ENCODE data around the gene KSR2.

Gene KSR2

DNA sequence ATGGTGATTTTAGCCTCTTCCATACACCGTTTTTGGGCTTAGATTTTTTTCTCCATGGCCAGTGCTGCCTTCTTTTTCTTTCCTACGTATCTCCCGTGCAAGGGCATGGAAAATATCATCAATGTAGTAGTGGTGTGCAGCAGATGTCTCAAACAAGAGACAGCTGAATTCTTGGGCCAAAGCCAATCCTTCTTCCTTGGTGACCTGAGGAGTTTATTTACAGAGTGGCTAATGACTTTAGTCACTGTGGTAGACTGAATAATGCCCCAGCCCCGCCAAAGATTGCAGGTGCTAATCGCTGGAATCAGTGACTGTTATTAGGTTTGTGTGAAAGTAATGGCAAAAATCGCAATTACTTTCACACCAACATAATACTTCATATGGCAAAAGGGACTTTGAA is 371.8 kb downstream of the KSR2 start:
- DNase-seq = no peak

DNA sequence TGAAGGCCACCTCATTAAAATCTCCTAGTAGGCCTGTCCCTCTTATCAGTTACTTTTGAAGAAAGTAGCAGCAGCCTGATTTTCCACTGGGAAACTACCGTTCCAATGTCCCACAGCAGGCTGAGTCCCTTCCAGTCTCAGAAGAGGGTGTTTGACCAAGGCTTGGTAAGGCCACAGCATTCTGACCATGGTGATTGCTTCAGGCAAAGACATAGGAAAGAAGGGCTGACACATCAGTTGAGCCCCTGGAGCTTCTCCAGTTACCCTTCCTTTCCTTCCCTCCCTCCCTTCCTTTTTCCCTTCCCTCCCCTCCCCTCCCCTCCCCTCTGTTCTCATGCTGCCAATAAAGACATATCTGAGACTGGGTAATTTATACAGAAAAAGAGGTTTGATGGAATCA is 373.0 kb downstream of the KSR2 start:
- DNase-seq = no peak

DNA sequence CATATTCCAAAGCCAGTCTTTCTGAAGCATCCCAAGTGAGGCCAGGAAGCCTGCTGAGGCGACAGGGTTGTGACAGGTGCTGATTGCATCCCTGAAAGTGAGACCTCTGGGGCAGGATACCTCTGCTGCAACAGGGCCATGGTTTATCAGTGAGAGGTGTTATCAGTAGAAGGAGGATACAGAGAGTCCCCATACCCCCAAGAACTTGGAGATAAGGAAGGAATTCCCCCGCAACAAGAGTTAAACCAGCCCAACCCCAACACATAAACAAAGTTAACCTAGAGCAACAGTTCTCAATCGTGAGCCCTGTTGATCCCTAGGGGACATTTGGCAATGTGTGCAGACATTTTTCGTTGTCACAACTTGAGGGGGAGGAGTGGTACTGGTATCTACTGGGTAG is 374.3 kb downstream of the KSR2 start:
- no peak for DNase-seq

DNA sequence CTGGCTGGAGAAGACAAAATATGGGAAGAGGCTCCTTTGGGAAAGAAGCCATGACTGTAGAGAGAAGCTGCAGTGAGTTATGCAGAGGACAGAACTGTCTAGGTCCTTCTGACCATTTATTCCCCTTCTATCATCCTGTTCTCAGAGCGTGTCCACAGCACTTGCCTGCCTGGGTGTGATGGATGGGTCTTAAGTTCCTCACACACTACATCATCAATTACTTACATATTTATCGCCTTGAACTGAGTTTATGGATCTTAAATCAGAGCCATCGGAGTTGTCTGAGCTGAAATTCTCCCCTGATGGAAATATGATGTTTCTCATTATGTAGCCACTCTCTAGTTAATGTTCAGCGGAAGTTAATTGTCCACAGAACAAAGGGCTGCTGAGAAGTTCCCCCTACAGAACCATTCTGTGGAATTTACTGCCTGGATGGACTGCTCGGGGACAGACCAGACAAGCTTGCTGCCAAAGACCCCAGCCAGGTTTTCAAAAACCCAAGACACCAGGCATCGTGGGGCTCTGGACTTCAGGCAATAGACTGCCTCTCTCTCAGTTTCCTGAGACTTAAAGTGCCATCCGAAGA is 374.9 kb downstream of the KSR2 start:
- no peak for DNase-seq

DNA sequence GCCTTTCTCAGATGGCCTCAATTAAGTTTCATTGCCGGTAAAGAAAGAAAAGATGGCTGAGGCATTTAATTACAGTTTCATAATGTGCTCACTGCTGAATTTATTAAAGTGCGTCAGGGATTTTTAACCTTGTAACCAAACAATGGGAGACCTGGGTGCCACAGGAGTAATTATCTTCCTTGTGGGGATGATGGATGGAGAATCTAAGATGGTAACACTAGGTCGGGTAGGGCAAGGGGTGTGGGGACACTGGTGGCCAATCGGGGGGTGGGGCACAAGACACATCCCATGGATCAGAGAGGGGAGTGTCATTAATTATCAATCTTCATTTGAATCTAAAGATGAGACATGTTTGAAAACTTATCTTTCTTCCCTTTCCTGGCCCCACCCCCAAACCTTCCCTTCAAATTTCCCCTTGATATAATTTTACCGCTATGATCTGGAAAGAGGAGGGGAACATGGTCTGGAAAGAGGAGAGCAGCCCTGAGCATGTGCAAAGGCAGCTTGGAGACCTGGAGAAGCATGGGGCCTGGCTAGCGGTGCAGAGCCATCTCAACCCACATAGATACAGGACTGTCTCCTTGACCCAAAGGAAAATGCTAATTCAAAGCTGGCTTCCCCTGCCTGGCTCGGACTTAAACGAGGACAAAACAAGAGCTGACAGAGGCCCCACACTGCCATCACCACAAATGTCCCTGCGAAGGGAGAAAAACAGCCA is 376.0 kb downstream of the KSR2 start:
- DNase-seq = no peak

DNA sequence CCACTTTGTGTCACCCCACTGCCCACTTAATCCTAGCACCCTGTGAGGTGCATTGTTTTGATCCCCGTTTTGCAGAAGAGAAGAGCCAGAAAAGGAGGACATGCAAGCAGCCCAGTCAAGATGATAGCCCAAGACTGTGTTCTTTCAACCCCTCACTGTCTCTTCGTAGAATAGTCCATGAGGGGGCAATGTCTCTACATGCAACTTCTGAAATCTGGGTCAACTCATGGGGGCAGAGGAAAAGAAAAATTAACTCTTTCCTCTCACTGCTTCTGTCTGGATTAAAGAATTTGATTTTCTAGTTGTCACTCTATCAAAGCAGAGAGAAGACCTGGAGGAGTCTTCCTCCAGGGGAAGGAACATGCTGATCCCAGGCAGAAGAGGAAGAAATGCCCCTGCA is 377.8 kb downstream of the KSR2 start:
- no peak for DNase-seq

DNA sequence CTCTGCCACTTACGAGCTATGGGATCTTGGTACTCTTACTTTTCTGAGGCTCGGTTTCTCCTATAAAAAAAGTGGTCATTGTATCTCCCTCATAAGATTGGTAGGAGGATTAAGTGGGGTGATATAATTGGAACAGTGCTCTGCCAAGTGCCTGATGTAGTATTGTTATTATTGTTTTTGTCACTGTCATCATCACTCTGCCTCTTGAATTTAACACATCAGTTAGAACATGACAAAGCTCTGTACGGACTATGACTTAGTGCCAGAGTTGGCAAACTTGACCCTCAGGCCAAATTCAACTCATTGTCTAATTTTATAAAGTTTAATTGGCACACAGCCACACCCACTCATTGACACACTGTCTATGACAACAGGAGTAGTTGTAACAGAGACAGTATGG is 378.4 kb downstream of the KSR2 start:
- no peak for DNase-seq

DNA sequence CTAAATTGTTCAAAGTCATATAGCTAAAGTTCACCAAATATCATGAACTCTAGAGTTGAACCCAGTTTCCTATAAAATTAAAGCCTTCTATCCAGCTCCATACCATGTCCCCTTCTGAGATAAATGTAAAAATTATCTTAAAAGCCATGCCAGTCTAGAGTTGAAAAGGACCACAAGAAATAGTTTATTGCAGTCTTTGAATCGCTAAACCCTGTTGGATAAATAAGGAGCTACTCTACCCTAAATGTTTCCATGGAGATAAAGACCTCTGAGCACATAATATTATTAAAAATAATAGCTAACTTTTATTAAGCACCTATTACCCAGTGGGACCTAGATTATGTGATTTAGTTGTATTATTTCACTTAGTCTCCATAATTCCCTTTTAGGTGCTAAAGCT is 379.8 kb downstream of the KSR2 start:
- no peak for DNase-seq

DNA sequence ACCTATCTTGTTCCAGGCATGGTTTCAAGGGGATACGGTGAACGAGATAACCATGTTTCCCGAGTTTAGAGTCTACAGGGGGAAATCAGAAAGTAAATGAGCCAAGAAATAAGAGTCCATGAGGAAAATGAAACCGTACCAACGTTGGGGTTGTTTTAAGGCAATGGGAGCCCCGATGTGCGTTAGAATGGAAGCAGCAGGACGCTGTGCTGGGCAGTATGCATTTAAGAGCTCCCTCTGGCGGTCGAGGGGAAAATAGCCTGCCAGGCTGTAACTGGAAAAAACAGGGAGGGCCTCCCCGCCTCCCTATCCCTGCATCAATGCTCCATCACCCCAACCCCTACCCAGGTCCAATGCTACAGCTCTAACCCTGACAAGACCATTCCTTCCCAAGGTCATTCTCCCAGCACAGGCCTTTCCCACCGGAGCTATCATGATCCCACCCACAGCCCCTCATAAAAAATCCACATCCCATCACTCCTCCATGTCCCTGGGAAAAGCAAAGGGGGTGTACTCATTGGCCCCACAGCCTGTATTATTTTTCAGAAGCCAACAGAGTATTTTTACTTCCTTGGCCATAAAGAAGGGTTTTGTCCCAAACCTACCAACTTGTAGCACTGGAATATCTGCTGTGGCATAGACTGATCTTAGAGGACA is 381.0 kb downstream of the KSR2 start:
- DNase-seq = peak; percentile 37

DNA sequence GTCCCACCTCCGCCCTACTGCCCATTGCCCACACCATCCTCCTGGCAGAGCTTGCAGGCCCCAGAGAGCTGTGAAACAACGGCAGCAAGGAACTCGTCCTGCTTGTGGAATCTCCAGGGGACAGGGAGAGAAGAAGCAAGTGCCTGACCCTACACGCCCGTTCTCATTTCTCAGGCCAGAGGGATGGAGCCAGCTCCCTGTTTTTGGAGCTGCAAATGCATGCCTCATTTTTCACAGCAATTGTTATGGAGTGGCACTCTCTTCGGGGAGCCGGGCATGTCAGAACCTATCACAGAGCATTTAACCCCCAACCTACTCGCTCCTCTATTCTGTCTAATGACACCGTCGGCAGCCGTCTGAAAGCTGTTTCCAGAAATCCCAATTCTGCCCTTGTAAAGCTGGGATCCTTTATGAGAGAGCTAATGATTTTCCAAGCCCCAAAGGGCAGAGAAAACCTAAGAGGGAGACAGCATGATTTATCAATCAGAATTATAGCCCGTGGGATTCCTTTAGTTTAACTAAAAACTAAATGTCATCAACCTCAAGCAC is 385.0 kb downstream of the KSR2 start:
- DNase-seq = no peak

DNA sequence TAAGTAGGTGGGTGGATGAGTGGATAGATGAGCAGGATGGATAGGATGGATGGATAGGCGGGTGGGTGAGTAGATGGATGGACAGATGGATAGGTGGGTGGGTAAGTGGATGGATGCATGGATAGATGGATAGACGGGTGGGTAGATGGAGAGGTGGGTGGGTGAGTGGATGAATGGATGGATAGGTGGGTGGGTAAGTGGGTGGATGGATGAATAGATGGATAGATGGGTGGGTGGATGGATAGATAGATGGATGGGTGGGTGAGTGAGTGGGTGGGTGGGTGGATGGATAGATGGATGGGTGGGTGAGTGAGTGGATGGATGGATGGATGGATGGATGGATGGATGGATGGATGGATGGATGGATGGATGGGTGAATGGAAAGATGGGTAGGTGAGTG is 385.7 kb downstream of the KSR2 start:
- DNase-seq = no peak

DNA sequence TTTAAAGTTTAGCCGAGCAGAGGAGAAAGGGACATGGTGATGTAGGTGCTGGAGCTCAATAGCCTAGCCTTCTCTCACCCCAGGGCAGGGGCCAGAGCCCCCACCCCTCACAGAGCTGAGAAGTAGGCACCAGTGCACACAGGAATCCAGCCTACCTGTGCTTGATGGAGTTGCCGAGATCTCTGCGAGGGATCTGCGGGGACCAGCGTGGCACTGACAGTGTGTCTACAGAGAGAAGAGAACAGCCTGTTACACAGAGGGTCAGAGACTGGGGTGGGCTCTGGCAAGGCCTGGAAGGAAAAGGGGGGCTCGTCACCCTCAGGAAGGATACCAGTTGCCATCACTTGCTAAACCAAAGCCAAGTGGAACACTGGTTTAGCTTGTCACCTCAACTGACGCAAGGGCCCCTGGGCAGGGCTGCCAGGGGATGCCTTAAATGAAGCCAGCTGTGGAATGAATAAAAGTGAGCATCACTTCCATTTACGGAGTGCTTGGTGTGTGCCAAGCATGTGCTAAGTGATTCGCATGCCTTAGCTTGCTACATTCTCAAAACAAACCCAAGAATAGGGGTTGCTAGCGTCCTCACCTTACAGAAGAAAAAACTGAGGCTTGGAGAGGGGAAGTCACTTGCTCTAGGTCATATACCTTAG is 386.5 kb downstream of the KSR2 start:
- no peak for DNase-seq

DNA sequence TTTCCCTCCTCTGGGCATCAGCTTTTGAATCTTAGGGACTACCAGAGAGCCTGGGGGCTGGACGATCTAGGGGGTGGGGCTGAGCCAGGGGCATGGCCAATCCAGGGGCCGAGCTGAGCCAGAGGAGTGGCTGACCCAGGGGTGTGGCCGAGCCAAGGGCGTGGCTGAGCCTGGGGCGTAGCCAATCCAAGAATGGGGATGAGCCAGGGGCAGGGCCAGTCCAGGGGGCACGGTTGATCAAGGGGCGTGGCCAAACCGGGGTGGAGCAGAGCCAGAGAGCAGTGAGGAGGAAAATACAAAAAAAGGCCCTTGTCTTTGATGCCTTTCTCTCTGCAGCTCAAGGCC is 388.1 kb downstream of the KSR2 start:
- peak; percentile 67 for DNase-seq

DNA sequence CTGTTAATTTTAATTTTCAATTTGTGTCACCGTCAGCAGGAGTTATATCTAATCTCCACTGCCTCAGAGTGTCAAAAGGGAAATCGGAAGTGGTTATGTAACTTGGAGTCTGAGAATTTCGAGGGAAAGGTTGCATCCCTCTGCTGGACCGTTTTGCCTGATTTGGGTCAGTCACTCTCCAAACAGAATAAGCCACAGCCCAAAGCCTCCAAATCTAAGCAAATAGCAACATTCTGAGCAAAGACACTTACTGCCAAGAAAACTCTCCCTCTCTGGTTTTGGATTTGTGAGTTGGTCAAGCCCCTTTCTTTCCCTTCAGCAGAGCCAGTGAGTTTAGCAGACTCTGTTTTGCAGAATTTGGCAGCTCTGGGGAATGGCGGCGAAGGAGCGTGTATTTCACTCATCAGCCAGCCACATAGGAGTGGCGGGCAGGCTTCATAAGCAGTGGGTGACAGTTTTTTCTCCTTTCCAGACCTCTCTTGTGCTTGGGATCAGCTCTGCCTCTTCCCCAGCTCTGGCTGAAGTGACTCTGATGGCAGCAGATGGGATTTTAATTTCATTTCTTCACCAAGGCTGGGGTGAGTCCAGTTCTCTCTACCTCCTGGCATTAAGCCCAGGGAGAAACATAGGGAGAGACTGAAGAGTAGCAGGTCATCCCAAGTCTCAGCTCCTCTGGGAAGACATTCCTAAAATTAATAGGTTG is 388.6 kb downstream of the KSR2 start:
- DNase-seq = peak; percentile 35

DNA sequence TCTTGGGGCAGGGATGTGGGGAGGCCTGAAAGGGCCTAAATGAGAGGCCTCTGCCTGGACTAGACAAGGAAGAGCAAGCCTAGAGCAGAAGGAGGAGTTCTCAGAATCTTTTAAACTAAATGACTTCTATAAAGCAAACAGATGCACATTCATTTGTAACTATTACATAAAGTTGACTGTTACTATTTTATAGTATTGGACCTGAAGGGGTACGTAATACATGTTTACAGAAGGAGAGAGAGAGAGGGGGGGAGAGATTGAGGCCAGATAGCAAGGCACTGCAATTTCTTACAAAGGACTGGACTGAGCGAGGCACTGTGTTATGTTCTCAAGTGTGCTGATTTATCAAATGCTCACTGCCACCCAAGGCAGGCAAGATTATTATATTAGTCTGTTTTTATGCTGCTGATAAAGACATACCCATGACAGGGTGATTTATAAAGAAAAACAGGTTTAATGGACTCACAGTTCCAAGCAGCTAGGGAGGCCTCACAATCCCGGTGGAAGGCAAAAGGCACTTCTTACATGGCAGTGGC is 391.6 kb downstream of the KSR2 start:
- DNase-seq = no peak

DNA sequence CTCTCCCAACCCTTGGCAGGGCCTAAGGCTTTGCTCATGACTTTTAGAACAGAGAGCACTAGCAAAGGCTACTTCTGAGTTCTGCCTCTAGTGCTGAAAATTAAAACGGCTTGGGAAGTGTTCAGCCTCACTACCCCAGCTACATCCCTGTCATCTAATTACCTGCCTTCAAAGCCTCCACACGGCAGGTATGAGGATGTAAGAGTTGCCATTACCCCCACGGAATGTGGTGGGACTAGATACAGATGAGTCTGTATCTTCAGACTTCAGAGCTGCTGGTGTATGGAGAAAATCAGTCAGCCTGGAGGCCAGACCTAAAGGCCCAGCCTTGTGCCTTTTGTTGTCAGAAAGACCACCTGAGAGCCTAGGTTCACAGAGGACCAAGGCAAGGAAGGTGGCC is 392.7 kb downstream of the KSR2 start:
- DNase-seq = no peak

DNA sequence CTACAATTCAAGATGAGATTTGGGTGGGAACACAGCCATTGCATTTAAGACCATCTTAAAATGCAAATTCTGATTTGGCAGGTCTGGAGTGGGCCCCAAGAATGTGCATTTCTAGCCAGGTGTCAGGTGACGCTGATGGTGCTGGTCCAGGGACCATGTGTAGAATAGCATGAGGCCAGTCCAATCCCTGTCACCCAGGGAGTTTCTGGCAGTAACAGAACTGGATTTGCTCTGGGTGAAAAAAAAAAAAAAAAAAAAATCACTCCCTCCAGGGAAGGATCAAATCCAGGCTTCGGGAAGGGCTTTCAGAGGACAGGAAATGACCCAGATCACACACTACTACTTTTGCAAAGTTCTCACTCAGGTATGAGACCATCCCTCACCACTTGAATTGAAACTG is 394.1 kb downstream of the KSR2 start:
- no peak for DNase-seq

DNA sequence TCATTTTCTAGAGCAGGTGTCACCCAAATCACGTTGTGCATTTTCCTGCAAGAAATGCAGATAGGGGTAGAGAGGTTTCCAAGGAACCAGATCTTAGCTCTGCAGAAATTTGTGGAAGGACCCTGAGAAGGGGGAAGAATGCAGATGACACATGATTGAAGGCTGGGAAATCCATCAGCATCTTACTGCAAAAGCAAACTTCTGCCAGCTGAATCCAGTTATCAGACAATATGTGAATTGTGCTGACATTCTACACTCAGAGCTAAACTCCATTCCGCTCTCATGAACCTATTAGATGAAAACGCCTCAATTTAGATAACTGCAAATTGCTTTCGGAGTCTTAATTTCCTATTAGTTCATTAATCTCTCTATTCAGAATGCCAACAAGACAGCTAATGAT is 396.0 kb downstream of the KSR2 start:
- no peak for DNase-seq

DNA sequence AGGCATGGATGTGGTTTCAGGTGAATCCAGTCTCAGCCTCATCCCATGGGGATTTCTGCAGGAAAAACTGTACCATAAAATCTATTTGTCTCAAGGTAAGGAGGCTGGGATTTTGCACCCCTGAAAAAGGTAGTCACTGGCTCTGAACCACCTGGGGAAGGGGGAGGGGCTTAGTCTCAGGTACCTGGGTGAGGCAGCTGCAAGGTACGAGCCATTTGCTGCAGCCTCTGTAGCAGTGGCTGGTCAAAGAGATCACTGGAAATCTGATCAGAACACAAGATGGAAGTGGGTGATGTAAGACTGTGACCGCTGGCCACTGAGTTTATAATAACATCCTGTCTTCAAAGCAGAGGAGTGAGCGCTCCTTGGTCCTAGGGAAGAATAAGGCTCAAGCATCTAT is 397.5 kb downstream of the KSR2 start:
- no peak for DNase-seq

DNA sequence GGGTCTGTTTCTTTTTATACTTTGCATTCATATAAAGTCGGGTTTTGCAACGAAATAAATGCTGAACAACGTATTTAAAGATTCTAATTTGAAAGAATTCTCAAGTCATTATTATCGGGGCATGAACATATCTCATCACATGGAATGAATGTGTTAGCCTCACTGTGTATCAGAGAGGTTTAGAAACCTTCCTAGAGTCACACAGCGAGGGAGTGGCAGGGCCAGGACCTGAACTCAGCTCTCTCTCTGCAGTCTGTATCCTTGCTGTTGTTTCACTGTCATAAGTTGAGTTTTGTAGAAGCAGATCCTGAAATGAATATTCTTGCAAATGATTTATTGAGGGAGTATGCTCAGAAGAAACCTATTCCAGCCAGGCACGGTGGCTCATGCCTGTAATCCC is 398.2 kb downstream of the KSR2 start:
- no peak for DNase-seq

DNA sequence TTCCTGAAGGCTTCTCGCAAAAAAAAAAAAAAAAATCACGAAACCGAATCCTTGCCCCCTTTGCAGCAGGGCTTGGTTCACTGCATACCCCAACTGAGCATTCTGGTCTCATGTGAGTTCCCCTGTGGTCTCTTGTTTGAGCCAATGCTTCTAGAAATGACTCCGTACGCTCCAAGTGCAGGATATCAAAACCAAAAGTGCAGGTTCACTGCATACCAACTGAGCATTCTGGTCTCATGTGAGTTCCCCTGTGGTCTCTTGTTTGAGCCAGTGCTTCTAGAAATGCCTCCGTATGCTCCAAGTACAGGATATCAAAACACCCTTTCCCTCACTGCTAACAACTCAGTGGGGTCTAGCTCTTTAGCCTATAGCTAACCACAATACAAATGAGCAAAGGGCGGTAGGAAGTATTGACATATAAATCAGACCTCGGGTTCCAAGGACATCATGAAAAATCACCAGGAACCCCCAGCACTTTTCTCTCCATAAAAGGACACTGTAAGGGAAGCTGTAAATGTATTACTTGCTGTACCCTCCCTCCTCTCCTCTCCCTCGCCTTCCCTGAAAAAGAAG is 401.1 kb downstream of the KSR2 start:
- DNase-seq = no peak

DNA sequence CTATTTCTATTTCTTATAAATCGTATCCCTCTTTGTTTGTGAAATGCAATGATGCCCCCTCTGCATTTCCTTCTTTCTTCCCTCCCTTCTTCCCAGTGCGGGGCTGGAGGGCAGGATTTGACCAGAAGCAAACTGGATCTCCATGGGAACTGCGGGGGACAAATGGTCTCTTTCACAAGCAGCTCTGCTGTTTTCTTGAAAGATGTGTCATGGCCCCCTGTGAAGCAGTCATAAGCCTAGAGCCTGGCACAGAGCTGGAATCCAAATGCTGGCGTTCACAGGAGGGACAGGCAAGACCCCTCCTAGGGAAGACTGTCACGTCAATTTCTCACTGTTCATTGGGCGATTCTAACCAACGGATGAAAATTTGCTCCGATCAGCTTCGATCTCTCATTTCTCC is 403.9 kb downstream of the KSR2 start:
- no peak for DNase-seq

DNA sequence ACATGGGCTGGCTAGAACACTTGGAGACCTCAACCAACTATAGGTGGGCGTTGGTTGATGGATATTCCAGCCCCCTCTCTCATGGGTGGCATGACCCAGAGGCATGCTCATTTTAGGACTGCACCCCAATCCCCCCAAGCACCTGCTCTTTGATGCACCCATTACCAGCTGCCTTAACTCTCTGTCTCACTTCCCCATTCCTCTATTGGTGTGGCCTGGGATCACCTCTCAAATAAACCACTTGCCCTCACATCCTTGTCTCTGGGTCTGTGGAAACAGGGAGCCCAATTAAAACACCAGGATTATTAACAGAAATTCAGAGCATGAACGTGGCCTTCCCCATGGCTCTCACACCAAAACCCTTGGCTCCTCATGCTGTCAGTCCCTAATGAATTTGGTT is 405.1 kb downstream of the KSR2 start:
- no peak for DNase-seq
